ENCODE results near the gene PSMC1. TPM values are rescaled to one million over a fixed set of nuclear protein-coding genes. Genes with fewer than 3 reads are reported as not detected.

Gene PSMC1
- polyA plus RNA-seq, 1 donor from 2014 or later = 287 TPM

- Histone ChIP-seq H2AFZ (ENCODE audit: low read depth, low read length) (no peak overlapping the region), H3K27ac (ENCODE audit: low read length) (no peak overlapping the region), H3K9me3 (ENCODE audit: low read length) (no peaks in the 10 kb centered on the region), H3K4me2 (ENCODE audit: low read length) (no peak overlapping the region), H3K9me2 (ENCODE audit: insufficient read depth, low read length) (no peaks in the 10 kb centered on the region), H3K36me3 (ENCODE audit: insufficient read depth, low read length) (no peaks in the 10 kb centered on the region), H3K4me3 (ENCODE audit: low read length) (no peak overlapping the region), H3K9ac (ENCODE audit: low read length) (no peak overlapping the region), H3F3A (ENCODE audit: insufficient read depth, low read length, poor library complexity, severe bottlenecking) (no peaks in the 10 kb centered on the region), H3K27me3 (ENCODE audit: insufficient read depth, low read depth, low read length) (no peaks in the 10 kb centered on the region), H4K20me1 (ENCODE audit: insufficient read depth) (no peaks in the 10 kb centered on the region), H3K79me2 (replicated peaks; ENCODE audit: insufficient read depth, low read length) (no peaks in the 10 kb centered on the region)
- TF ChIP-seq POLR2AphosphoS5 (IDR thresholded peaks at IDR 0.05) (no peak), TAF1 (IDR thresholded peaks at IDR 0.05; ENCODE audit: low read depth) (no peak), SMC3 (conservative IDR thresholded peaks at IDR 0.05; ENCODE audit: poor library complexity) (no peak), EP300 (conservative IDR thresholded peaks at IDR 0.05; ENCODE audit: poor library complexity, severe bottlenecking) (no peak), MXI1 (conservative IDR thresholded peaks at IDR 0.05; ENCODE audit: poor library complexity, severe bottlenecking) (no peak)
- TF ChIP-seq, protein P1, sequence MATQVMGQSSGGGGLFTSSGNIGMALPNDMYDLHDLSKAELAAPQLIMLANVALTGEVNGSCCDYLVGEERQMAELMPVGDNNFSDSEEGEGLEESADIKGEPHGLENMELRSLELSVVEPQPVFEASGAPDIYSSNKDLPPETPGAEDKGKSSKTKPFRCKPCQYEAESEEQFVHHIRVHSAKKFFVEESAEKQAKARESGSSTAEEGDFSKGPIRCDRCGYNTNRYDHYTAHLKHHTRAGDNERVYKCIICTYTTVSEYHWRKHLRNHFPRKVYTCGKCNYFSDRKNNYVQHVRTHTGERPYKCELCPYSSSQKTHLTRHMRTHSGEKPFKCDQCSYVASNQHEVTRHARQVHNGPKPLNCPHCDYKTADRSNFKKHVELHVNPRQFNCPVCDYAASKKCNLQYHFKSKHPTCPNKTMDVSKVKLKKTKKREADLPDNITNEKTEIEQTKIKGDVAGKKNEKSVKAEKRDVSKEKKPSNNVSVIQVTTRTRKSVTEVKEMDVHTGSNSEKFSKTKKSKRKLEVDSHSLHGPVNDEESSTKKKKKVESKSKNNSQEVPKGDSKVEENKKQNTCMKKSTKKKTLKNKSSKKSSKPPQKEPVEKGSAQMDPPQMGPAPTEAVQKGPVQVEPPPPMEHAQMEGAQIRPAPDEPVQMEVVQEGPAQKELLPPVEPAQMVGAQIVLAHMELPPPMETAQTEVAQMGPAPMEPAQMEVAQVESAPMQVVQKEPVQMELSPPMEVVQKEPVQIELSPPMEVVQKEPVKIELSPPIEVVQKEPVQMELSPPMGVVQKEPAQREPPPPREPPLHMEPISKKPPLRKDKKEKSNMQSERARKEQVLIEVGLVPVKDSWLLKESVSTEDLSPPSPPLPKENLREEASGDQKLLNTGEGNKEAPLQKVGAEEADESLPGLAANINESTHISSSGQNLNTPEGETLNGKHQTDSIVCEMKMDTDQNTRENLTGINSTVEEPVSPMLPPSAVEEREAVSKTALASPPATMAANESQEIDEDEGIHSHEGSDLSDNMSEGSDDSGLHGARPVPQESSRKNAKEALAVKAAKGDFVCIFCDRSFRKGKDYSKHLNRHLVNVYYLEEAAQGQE (IDR thresholded peaks at IDR 0.05; ENCODE audit: borderline replicate concordance) = no peak
- TF ChIP-seq, protein P2, sequence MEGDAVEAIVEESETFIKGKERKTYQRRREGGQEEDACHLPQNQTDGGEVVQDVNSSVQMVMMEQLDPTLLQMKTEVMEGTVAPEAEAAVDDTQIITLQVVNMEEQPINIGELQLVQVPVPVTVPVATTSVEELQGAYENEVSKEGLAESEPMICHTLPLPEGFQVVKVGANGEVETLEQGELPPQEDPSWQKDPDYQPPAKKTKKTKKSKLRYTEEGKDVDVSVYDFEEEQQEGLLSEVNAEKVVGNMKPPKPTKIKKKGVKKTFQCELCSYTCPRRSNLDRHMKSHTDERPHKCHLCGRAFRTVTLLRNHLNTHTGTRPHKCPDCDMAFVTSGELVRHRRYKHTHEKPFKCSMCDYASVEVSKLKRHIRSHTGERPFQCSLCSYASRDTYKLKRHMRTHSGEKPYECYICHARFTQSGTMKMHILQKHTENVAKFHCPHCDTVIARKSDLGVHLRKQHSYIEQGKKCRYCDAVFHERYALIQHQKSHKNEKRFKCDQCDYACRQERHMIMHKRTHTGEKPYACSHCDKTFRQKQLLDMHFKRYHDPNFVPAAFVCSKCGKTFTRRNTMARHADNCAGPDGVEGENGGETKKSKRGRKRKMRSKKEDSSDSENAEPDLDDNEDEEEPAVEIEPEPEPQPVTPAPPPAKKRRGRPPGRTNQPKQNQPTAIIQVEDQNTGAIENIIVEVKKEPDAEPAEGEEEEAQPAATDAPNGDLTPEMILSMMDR (IDR thresholded peaks at IDR 0.05; ENCODE audit: poor library complexity, severe bottlenecking) = no peak
Observed at GRCh38 chr14:90277581-90278198, 21.3 kb downstream of the PSMC1 start.

- Histone ChIP-seq H3K9me3 (ENCODE audit: low read length) (no peaks in the 10 kb centered on the region), H3K27ac (ENCODE audit: low read length) (no peak overlapping the region), H3K79me2 (replicated peaks; ENCODE audit: insufficient read depth, low read length) (no peaks in the 10 kb centered on the region), H3K27me3 (ENCODE audit: insufficient read depth, low read depth, low read length) (no peaks in the 10 kb centered on the region), H3F3A (ENCODE audit: insufficient read depth, low read length, poor library complexity, severe bottlenecking) (no peaks in the 10 kb centered on the region), H3K4me2 (ENCODE audit: low read length) (no peak overlapping the region), H4K20me1 (ENCODE audit: insufficient read depth) (no peaks in the 10 kb centered on the region), H2AFZ (ENCODE audit: low read depth, low read length) (no peak overlapping the region), H3K9ac (ENCODE audit: low read length) (no peak overlapping the region), H3K4me3 (ENCODE audit: low read length) (no peak overlapping the region), H3K36me3 (ENCODE audit: insufficient read depth, low read length) (no peaks in the 10 kb centered on the region), H3K9me2 (ENCODE audit: insufficient read depth, low read length) (no peaks in the 10 kb centered on the region)
- TF ChIP-seq, protein P2 (IDR thresholded peaks at IDR 0.05; ENCODE audit: poor library complexity, severe bottlenecking) = no peak
- no peak for TF ChIP-seq RAD21 (conservative IDR thresholded peaks at IDR 0.05)
- no peak for TF ChIP-seq EZH2 (IDR thresholded peaks at IDR 0.05; ENCODE audit: borderline replicate concordance, insufficient read depth, low read length, poor library complexity, severe bottlenecking)
- TF ChIP-seq POLR2AphosphoS5 (IDR thresholded peaks at IDR 0.05) = no peak
- TF ChIP-seq, protein P1 (IDR thresholded peaks at IDR 0.05; ENCODE audit: borderline replicate concordance) = no peak
- TF ChIP-seq TAF1 (IDR thresholded peaks at IDR 0.05; ENCODE audit: low read depth) = no peak
- no peak for TF ChIP-seq MXI1 (conservative IDR thresholded peaks at IDR 0.05; ENCODE audit: poor library complexity, severe bottlenecking)
- no peak for TF ChIP-seq SMC3 (conservative IDR thresholded peaks at IDR 0.05; ENCODE audit: poor library complexity)
- TF ChIP-seq EP300 (conservative IDR thresholded peaks at IDR 0.05; ENCODE audit: poor library complexity, severe bottlenecking) = no peak
Observed at GRCh38 chr14:90278199-90279175, 22.1 kb downstream of the PSMC1 start.
